GM10266 (cell line): ENCODE results near the gene DUS3L.

Experiments used
- DNase-seq: peaks from one replicate; pipeline ENCODE4 v3.0.0; 2012; ENCODE audit errors: extremely low spot score
- TF ChIP-seq, protein P1 (sequence below): IDR thresholded peaks from 2 replicates; pipeline ENCODE4 v1.5.1; 2012; ENCODE audit warnings: mild to moderate bottlenecking, low read depth; ENCODE audit not compliant: control insufficient read depth, insufficient read depth; ENCODE audit errors: missing control alignments

DUS3L gene

DNA sequence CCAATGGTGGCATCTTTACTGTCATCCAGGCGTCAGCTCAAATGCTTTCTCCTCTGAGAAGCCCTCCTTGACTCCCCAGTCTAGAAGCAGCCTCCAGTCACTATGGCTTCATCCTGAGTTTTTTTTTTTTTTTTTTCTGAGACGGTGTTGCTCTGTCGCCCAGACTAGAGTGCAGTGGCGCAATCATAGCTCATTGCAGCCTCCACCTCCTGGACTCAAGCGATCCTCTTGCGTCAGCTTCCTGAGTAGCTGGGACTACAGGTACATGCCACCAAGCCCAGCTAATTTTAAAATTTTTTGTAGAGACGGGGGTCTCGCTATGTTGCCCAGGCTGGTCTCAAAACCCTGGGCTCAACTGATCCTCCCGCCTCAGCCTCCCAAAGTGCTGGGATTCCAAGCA, 18.1 kb upstream of the DUS3L start:
- TF ChIP-seq, protein P1, sequence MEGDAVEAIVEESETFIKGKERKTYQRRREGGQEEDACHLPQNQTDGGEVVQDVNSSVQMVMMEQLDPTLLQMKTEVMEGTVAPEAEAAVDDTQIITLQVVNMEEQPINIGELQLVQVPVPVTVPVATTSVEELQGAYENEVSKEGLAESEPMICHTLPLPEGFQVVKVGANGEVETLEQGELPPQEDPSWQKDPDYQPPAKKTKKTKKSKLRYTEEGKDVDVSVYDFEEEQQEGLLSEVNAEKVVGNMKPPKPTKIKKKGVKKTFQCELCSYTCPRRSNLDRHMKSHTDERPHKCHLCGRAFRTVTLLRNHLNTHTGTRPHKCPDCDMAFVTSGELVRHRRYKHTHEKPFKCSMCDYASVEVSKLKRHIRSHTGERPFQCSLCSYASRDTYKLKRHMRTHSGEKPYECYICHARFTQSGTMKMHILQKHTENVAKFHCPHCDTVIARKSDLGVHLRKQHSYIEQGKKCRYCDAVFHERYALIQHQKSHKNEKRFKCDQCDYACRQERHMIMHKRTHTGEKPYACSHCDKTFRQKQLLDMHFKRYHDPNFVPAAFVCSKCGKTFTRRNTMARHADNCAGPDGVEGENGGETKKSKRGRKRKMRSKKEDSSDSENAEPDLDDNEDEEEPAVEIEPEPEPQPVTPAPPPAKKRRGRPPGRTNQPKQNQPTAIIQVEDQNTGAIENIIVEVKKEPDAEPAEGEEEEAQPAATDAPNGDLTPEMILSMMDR: no peak
- no peak for DNase-seq

DNA sequence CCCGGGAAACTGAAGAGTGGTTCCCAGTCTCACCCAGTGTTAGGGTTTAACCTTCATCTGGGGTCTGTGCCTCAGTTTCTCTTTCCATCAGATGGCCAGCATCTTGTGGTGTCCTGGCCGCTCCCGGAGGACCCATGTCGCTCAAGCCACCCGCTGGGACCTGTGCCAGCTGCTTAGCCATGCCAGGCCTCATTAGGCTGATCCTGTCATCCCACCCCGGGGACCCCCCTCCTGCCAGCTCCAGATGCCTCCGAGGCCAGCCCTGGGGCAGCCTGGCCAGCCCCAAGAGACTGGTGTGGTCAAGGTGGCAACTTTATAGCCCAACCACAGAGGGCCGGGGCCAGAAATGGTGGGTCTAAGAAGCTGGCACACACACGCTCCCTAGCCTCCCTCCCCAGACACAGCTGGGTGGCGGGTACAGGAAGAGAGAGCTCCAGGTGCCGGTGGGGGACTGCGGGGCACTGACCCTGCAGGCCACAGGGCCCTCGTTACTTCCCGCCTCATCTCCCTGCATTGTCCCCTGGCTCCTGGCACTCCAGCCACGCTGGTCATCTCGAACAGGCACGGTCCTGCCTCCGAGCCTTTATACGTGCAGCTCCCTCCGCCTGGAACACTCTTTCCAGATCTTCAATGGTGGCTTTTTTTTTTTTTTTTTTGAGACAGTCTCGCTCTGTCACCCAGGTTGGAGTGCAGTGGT, 17.3 kb upstream of the DUS3L start:
- no peak for DNase-seq
- TF ChIP-seq, protein P1: no peak

DNA sequence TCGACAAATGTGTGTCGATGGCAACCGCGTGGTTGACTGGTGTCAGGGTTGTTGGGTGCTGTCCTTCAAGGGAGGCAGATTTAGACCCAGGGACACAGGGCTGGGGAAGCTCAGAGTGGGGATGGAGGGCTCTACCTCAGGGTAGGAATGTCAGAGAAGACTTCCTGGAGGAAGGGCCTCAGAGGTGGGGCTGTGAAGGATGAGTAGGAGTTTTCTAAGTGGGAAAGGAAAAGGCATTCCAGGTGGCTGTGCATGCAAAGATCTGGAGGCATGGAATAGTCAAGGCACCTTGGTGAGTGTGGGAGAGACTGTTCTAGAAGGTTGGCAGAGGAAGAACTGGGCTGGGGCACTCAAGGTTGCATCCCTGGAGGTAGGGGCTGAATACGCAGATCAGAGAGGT, 15.9 kb upstream of the DUS3L start:
- no peak for DNase-seq
- TF ChIP-seq, protein P1: no peak

DNA sequence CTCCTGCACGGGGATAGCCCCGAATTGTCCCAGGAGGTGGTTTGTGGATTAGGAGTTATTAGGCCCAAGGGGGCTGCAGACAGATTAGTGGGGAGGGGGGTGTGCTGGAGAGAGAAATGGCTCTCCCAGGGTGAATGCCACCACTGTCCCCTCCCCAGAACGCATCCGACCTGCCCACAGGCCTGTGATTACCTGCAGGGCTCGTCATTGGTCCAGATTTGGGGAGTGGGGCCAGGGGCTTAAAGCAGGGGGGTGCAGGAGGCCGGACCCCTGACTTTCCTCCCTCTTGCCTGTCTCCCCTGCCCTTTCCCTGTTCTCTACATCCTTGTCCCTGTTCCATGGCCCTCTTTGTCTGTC, 15.1 kb upstream of the DUS3L start:
- TF ChIP-seq, protein P1: no peak
- no peak for DNase-seq

DNA sequence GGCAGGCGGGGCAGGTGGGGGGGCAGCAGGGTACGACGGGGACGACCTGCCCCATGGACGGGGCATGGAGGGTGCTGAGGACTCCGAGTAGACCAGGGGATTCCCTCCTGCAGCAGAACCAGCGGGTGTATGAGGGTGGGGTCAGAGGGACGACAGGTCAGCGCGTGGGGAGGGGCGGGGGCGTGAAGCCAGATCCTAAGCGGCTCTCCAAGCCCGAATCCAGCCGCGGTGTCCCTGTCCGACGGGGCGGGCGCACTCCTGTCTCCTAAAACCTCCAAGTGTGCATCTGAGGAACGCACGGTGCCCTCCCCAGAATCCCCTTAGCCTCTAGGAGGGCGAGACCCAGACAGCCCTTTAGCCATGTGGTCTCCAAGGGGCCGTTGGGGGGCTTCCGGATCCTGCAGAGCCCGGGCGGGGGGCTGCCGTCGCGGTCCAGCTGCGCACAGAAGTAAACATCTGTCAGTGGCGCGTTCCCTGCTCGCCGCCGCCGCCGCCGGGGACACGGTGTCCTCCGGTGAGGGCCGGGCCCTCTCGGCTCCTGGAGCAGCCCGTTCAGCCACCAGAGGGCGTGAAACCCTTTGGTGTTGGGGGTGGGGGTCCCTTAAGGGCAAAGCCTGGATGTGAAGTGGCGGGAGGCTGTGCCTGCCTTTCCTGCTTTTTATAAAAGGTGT, 14.6 kb upstream of the DUS3L start:
- peak; percentile 84 for DNase-seq
- TF ChIP-seq, protein P1: peak; percentile 67

DNA sequence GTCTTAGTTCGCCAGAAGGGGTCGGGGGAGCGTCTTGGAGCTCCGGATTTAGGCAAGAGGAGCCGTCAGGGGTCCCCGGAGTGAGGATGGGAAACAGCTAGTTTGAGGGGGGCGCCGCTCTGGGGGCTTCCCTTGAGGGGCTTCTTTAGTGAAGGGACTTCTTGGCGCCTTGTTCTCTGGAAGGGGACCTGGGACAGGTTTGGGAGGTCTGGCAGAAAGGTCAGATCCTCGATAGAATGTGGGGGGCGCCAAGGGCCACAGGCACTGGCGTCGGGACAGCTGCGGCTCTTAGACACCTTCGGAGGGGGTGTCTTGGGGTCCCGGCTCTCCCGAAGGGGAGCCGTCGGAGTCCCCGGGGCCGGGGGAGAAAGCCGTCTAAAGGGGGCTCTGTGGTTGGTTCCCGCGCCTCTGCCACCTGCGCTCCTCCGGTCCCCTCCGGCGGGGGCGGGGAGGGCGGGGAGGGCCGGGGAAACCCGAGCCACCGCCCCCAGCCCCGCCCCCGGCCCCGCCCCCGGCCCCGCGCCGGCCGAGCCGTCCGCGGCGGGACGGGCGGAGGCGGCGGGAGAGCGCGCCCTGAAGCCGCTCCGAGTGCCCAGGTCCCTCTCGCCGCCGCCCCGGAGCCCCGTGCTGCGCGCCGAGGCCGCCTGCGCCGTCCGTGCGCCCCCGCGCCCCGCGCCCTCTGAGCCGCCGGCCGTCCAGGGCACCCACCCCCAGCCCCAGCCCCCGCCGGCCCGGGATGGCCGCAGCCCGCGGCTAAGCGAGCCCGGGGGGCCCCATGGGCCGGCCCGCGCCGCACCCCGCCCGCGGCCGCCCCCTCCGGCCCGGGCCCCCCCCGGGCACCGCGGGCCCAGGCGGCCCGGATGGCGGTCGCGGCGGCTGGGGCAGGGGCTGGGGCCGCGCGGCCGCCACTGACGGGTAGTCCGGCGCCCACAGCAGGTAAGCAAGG, 13.8 kb upstream of the DUS3L start, which contains the start of gene NRTN:
Gene NRTN (plus strand): TSS at position 552 of the 946 bp plus-strand sequence. CDS start 19,099 bp downstream, outside the sequence.
- DNase-seq: peak; percentile 92
- TF ChIP-seq, protein P1: no peak
